Measurements from ENCODE around the gene RASSF7. TPM values are rescaled to one million over a fixed set of nuclear protein-coding genes. Genes with fewer than 3 reads are reported as not detected.
"Not testable (repeated sequence)": the region's sequence is repeated elsewhere in the genome, so short reads cannot be mapped to it uniquely, and the experiment has no call there.

The RASSF7 gene
- total RNA-seq, 1 experiment from 2014 or later = 58.6 TPM

DNA sequence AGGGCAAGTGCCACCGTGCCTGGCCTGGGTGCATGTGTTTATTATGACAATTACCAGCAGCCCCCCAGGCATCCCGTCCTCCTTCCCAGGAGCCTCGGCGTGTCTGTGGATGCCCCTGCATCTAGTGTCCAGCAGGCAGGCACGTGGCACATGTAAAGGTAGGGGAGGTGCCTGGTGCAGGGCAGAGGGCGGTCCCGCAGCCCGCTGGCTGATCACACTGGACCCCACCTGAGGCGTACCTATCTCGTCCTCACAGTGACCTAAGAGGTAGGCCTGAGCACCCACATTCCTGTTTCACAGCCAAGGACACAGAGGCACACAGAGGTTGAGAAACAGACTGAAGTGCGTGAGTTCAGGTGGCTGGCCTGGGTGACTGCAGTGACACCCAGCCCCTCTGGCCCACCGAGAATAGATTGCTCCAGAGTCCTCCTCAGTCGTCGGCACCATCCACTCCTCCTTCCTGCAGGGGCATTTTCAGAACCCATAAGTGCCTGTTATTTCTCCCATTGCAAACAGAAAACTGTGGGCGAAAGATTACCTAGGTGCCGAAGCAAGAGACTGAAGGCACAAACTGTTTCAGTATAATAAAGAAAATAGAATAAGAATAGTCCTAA, 12.5 kb downstream of the RASSF7 start:
- Histone ChIP-seq H3F3A (ENCODE audit: low read length, unreplicated experiment) (no peaks in the 10 kb centered on the region), H3K36me3 (ENCODE audit: low read depth, low read length) (no peaks in the 10 kb centered on the region), H3K4me1 (ENCODE audit: insufficient read depth, low read length) (peaks cover 19% of the 10 kb centered on the region), H3K9me2 (replicated peaks; ENCODE audit: low read length) (no peaks in the 10 kb centered on the region), H3K9me3 (ENCODE audit: low read length) (no peaks in the 10 kb centered on the region), H3K4me2 (ENCODE audit: low read length) (no peak overlapping the region), H3K27ac (ENCODE audit: low read length) (no peak overlapping the region), H3K79me2 (ENCODE audit: low read length) (peaks cover 29% of the 10 kb centered on the region), H3K4me3 (ENCODE audit: low read length) (no peak overlapping the region), H2AFZ (ENCODE audit: low read length) (no peak overlapping the region), H3K27me3 (ENCODE audit: low read length) (no peaks in the 10 kb centered on the region), H3K9ac (ENCODE audit: low read length) (no peak overlapping the region), H4K20me1 (ENCODE audit: low read length) (peaks cover 15% of the 10 kb centered on the region)
- ChIA-PET POLR2A (ENCODE audit: unreplicated experiment) (no interaction called here), CTCF (no interaction called here)
- intact Hi-C loops (cut with micrococcal nuclease) = no loop called here
- no peak for TF ChIP-seq CTCF (conservative IDR thresholded peaks at IDR 0.05; ENCODE audit: low read depth, low read length)
- TF ChIP-seq EZH2phosphoT487 (IDR thresholded peaks at IDR 0.05; ENCODE audit: borderline replicate concordance, low read length) = no peak
- no peak for TF ChIP-seq EZH2 (IDR thresholded peaks at IDR 0.05; ENCODE audit: low read length, unreplicated experiment)
- ATAC-seq (no peak), DNase-seq (no peak)
- BruUV-seq (replicated peaks) = no TSS peak

GRCh38 chr11:574031-574570, 13.3 kb downstream of the RASSF7 start:
- H3K27me3 ChIP-seq (ENCODE audit: low read length); H3K36me3 ChIP-seq (ENCODE audit: low read depth, low read length); DNase-seq; H3K9me3 ChIP-seq (ENCODE audit: low read length); H3K9ac ChIP-seq (ENCODE audit: low read length); H2AFZ ChIP-seq (ENCODE audit: low read length); BruUV-seq (replicated peaks); CTCF ChIA-PET; H3K9me2 ChIP-seq (replicated peaks; ENCODE audit: low read length); POLR2A ChIA-PET (ENCODE audit: unreplicated experiment); H3F3A ChIP-seq (ENCODE audit: low read length, unreplicated experiment); H3K27ac ChIP-seq (ENCODE audit: low read length); intact Hi-C loops (cut with micrococcal nuclease); ATAC-seq: not testable (repeated sequence)
- H3K4me2 ChIP-seq (ENCODE audit: low read length) = peak overlapping the region; percentile 99
- peaks cover 23% of the 10 kb centered on the region for H4K20me1 ChIP-seq (ENCODE audit: low read length)
- peaks cover 38% of the 10 kb centered on the region for H3K79me2 ChIP-seq (ENCODE audit: low read length)
- H3K4me1 ChIP-seq (ENCODE audit: insufficient read depth, low read length) = peaks cover 25% of the 10 kb centered on the region
- peak overlapping the region; percentile 97; the same call in 1 of the 2 replicates for H3K4me3 ChIP-seq (ENCODE audit: low read length)

GRCh38 chr11:574632-575312, 14.0 kb downstream of the RASSF7 start:
- ChIA-PET CTCF (no interaction called here), POLR2A (ENCODE audit: unreplicated experiment) (no interaction called here)
- TF ChIP-seq EZH2 (IDR thresholded peaks at IDR 0.05; ENCODE audit: low read length, unreplicated experiment) = no peak
- no peak for TF ChIP-seq EZH2phosphoT487 (IDR thresholded peaks at IDR 0.05; ENCODE audit: borderline replicate concordance, low read length)
- TF ChIP-seq CTCF (conservative IDR thresholded peaks at IDR 0.05; ENCODE audit: low read depth, low read length) = no peak
- H3K4me2 ChIP-seq (ENCODE audit: low read length) = peak overlapping the region; percentile 99
- DNase-seq (no peak), ATAC-seq (no peak; the same call in 1 of the 2 replicates)
- H3K4me3 ChIP-seq (ENCODE audit: low read length) = peak overlapping the region; percentile 97
- peaks cover 45% of the 10 kb centered on the region for H3K79me2 ChIP-seq (ENCODE audit: low read length)
- BruUV-seq (replicated peaks) = no TSS peak
- peak overlapping the region; percentile 74 for H3K9ac ChIP-seq (ENCODE audit: low read length)
- peaks cover 3% of the 10 kb centered on the region; the same call in 1 of the 2 replicates for H3K36me3 ChIP-seq (ENCODE audit: low read depth, low read length)
- no peaks in the 10 kb centered on the region for H3K9me3 ChIP-seq (ENCODE audit: low read length)
- H3K27ac ChIP-seq (ENCODE audit: low read length) = no peak overlapping the region
- peak overlapping the region; percentile 97 for H2AFZ ChIP-seq (ENCODE audit: low read length)
- no peaks in the 10 kb centered on the region for H3F3A ChIP-seq (ENCODE audit: low read length, unreplicated experiment)
- H4K20me1 ChIP-seq (ENCODE audit: low read length) = peaks cover 30% of the 10 kb centered on the region
- intact Hi-C loops (cut with micrococcal nuclease) = no loop called here
- no peaks in the 10 kb centered on the region for H3K9me2 ChIP-seq (replicated peaks; ENCODE audit: low read length)
- H3K4me1 ChIP-seq (ENCODE audit: insufficient read depth, low read length) = peaks cover 24% of the 10 kb centered on the region
- no peaks in the 10 kb centered on the region for H3K27me3 ChIP-seq (ENCODE audit: low read length)
